Loucy (cell line): ENCODE data around the gene IGSF11.

Source experiments
- CTCF ChIP-seq: fragments of 200-600 bp; sonication (generic); conservative IDR thresholded peaks from 2 replicates; pipeline ENCODE4 v1.5.1; 2014; ENCODE audit warnings: mild to moderate bottlenecking, antibody characterized with exemption, low read length
- EZH2phosphoT487 ChIP-seq: fragments of 200-600 bp; IDR thresholded peaks from 2 replicates; pipeline ENCODE4 v1.6.1; 2018; ENCODE audit warnings: antibody characterized with exemption, mild to moderate bottlenecking, moderate library complexity, borderline replicate concordance

DNA sequence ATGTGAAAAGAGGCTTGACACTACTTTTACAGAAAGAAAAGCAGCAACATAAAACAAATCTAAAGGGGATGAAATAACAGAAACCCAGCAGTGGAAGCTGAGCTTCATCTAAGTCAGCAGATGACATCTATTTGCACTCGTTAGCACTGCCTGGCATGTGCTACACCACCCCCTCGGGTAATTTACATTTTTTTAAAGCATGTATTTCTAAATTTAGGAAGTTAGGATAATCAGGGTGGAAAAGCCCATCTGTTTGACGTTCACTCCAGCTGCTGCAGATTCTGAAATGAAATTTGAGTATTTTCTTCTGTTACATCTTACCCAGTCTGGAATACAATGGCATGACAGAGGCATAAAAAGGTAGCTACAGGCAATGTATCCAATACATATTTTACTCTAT is 20.7 kb downstream of the IGSF11 start:
- TF ChIP-seq CTCF (no peak), EZH2phosphoT487 (no peak)
